A549 (cell line): Measurements from ENCODE around the gene DOC2A.

Experiments used
- CEBPB ChIP-seq, 2 experiments: fragments of >200 bp in 1 of 2; sonication (Bioruptor Twin) in 1 of 2; formaldehyde crosslinking in 1 of 2; IDR thresholded peaks; 2 replicates each; pipeline ENCODE4 v1.6.1; 2012 to 2016
- CTCF ChIP-seq: fragments of >200 bp; sonication (Bioruptor Twin); formaldehyde crosslinking; IDR thresholded peaks from 3 replicates; pipeline ENCODE4 v1.5.1; 2016
- EP300 ChIP-seq, 2 experiments: fragments of >200 bp; sonication (Bioruptor Twin); formaldehyde crosslinking; IDR thresholded peaks; 2 replicates in 1 of 2; 3 replicates in 1 of 2; pipeline ENCODE4 v1.6.1; 2016 to 2017
- FOSL2 ChIP-seq, 2 experiments: fragments of 450-650 bp in 1 of 2; fragments of >200 bp in 1 of 2; sonication (Bioruptor Twin) in 1 of 2; formaldehyde crosslinking; IDR thresholded peaks; 2 replicates each; pipeline versions ENCODE4 v1.5.0 to v1.6.1; 2016 to 2020; ENCODE audit warnings: mild to moderate bottlenecking in 1 of 2, moderate library complexity in 1 of 2
- HOXA7 ChIP-seq: fragments of 250-450 bp; sonication (Bioruptor Pico); IDR thresholded peaks from 2 replicates; pipeline ENCODE4 v1.5.0; 2020; ENCODE audit warnings: mild to moderate bottlenecking, moderate library complexity
- MYC ChIP-seq: IDR thresholded peaks from 2 replicates; pipeline ENCODE4 v1.6.1; 2012; ENCODE audit warnings: mild to moderate bottlenecking, inconsistent platforms, low read length, improper control_type of control experiment, borderline replicate concordance
- POLR2A ChIP-seq: IDR thresholded peaks from 2 replicates; pipeline ENCODE4 v1.6.1; 2012; ENCODE audit warnings: mild to moderate bottlenecking, low read length
- SREBF2 ChIP-seq: fragments of 450-650 bp; IDR thresholded peaks from 2 replicates; pipeline ENCODE4 v1.6.1; 2014; ENCODE audit warnings: mild to moderate bottlenecking, moderate library complexity
- TF ChIP-seq, protein P1 (sequence below): IDR thresholded peaks from 2 replicates; pipeline ENCODE4 v1.6.1; 2012; ENCODE audit warnings: low read depth, borderline replicate concordance
- TF ChIP-seq, protein P2 (sequence below): IDR thresholded peaks from 2 replicates; pipeline ENCODE4 v1.6.1; 2012
- TF ChIP-seq, protein P3 (sequence below): fragments of 450-650 bp; IDR thresholded peaks from 2 replicates; pipeline ENCODE4 v1.6.1; 2014; ENCODE audit warnings: antibody characterized with exemption

GRCh38 chr16:29996766-29997250, 14.0 kb downstream of the DOC2A start:
- no peak for TF ChIP-seq CTCF
- TF ChIP-seq, protein P1, sequence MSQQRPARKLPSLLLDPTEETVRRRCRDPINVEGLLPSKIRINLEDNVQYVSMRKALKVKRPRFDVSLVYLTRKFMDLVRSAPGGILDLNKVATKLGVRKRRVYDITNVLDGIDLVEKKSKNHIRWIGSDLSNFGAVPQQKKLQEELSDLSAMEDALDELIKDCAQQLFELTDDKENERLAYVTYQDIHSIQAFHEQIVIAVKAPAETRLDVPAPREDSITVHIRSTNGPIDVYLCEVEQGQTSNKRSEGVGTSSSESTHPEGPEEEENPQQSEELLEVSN: no peak
- no peak for TF ChIP-seq MYC
- TF ChIP-seq, protein P2, sequence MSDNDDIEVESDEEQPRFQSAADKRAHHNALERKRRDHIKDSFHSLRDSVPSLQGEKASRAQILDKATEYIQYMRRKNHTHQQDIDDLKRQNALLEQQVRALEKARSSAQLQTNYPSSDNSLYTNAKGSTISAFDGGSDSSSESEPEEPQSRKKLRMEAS: no peak
- TF ChIP-seq POLR2A: no peak
- no peak for TF ChIP-seq EP300 (IDR thresholded peaks at IDR 0.05)
- no peak for TF ChIP-seq SREBF2
- TF ChIP-seq, protein P3, sequence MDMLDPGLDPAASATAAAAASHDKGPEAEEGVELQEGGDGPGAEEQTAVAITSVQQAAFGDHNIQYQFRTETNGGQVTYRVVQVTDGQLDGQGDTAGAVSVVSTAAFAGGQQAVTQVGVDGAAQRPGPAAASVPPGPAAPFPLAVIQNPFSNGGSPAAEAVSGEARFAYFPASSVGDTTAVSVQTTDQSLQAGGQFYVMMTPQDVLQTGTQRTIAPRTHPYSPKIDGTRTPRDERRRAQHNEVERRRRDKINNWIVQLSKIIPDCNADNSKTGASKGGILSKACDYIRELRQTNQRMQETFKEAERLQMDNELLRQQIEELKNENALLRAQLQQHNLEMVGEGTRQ: no peak
- no peak for TF ChIP-seq FOSL2 (IDR thresholded peaks at IDR 0.05)
- TF ChIP-seq FOSL2 (CRISPR knock-in tag; IDR thresholded peaks at IDR 0.05): no peak
- no peak for TF ChIP-seq HOXA7 (CRISPR knock-in tag)
- no peak for TF ChIP-seq CEBPB (IDR thresholded peaks at IDR 0.05)
